Adipocyte (in vitro differentiated cells): Measurements from ENCODE around the gene UTP18.
A peak's percentile ranks its signal among the peaks of the same experiment; 100 is the strongest.
"Not testable (repeated sequence)": the region's sequence is repeated elsewhere in the genome, so short reads cannot be mapped to it uniquely, and the experiment has no call there.

Experiments used
- DNase-seq: peaks from one replicate; pipeline ENCODE4 v3.0.0-alpha.2; 2015; ENCODE audit warnings: low read depth
- H3K27me3 ChIP-seq: replicated peaks from 2 replicates; pipeline ENCODE4 v1.7.0; 2013; ENCODE audit warnings: mild to moderate bottlenecking, low read length, moderate library complexity; ENCODE audit not compliant: control insufficient read depth, insufficient read depth
- H3K36me3 ChIP-seq: 2 replicates; pipeline ENCODE4 v1.7.0; 2013; ENCODE audit warnings: low read length, mild to moderate bottlenecking, moderate library complexity; ENCODE audit not compliant: control insufficient read depth, insufficient read depth, severe bottlenecking
- H3K4me1 ChIP-seq: 2 replicates; pipeline ENCODE4 v1.7.0; 2013; ENCODE audit warnings: mild to moderate bottlenecking, low read length, moderate library complexity; ENCODE audit not compliant: control insufficient read depth, insufficient read depth
- H3K4me3 ChIP-seq: 2 replicates; pipeline ENCODE4 v1.7.0; 2013; ENCODE audit warnings: mild to moderate bottlenecking, low read length, moderate library complexity
- H3K9ac ChIP-seq: 2 replicates; pipeline ENCODE4 v1.7.0; 2013; ENCODE audit warnings: mild to moderate bottlenecking, low read length, moderate library complexity
- H3K9me3 ChIP-seq: 2 replicates; pipeline ENCODE4 v1.7.0; 2013; ENCODE audit warnings: mild to moderate bottlenecking, low read length, moderate library complexity; ENCODE audit not compliant: control insufficient read depth

The UTP18 gene

DNA sequence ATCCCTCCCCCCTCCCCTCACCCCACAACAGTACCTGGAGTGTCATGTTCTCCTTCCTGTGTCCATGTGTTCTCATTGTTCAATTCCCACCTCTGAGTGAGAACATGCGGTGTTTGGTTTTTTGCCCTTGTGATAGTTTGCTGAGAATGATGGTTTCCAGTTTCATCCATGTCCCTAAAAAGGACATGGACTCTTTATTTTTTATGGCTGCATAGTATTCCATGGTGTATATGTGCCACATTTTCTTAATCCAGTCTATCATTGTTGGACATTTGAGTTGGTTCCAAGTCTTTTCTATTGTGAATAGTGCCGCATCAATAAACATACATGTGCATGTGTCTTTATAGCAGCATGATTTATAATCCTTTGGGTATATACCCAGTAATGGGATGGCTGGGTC lies 34.0 kb downstream of the UTP18 start:
- not testable (repeated sequence) for H3K4me1 ChIP-seq, DNase-seq, H3K4me3 ChIP-seq, H3K9ac ChIP-seq, H3K9me3 ChIP-seq, H3K27me3 ChIP-seq
- peaks cover 46% of the 10 kb centered on the region for H3K36me3 ChIP-seq

DNA sequence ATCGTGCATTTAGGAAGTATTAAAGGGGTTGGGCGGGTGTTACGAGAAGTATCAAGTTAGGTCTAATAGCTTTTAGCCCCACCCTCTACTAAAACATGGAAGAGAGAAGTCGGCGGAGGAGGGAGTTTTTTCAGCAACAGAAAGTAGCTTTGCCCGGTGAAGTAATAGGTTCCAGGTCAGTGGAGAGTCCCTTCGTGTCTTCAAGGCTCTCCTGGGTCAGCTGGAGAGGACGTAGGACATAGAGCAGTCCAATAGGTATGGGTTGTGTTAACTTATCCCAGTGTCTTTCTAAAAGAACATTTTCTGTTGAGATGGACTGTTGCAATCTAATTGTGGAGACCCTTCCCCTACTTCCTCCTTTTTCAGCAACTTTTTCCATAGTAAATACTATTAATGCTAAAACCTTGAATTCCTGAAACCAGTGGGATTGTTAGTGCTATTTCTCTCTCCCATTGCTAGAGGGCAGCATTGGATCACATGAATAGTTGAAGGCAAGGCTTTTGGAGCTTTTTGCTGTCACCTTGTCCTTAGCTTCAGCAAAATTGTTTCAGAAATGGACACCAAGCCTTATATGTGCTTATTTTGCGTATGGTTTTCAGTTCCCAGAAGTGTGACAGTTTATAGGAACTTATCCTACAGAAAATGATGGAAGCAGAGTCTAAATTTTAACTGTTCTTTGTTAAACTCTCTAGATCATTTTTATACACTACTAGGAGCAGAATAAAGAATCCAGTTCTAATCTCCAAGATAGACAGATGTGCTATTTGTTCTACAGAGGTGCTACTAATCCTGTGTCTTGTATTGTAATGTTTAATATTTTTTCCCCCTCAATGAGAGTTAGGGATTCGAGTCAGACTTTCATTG lies 38.4 kb downstream of the UTP18 start:
- H3K4me1 ChIP-seq = no peaks in the 10 kb centered on the region
- H3K9ac ChIP-seq = no peak overlapping the region
- DNase-seq = peak; percentile 79
- H3K27me3 ChIP-seq = no peaks in the 10 kb centered on the region
- H3K9me3 ChIP-seq = no peaks in the 10 kb centered on the region
- peaks cover 31% of the 10 kb centered on the region for H3K36me3 ChIP-seq
- H3K4me3 ChIP-seq = no peak overlapping the region

DNA sequence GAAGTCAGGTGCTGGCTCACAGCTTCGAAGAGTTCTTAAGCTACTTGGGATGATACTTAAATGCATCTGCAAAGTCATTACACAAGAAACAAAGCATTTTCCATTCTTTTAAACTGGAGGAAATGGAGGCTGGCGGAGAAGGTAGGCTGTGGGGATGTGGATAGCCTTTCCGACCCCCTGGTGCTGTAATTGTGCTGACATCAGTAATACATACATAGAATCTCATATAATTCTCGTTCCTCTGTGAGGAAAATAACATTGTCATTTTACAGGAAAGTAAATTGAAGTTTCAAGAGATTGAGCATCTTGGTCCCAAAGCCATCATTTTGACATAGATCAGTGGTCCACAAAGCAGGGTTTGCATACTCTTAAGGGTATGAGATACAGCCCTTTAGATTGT lies 39.5 kb downstream of the UTP18 start:
- H3K9me3 ChIP-seq = no peaks in the 10 kb centered on the region
- peaks cover 26% of the 10 kb centered on the region for H3K36me3 ChIP-seq
- no peak overlapping the region for H3K9ac ChIP-seq
- no peak overlapping the region for H3K4me3 ChIP-seq
- H3K4me1 ChIP-seq = no peaks in the 10 kb centered on the region
- no peak for DNase-seq
- no peaks in the 10 kb centered on the region for H3K27me3 ChIP-seq

DNA sequence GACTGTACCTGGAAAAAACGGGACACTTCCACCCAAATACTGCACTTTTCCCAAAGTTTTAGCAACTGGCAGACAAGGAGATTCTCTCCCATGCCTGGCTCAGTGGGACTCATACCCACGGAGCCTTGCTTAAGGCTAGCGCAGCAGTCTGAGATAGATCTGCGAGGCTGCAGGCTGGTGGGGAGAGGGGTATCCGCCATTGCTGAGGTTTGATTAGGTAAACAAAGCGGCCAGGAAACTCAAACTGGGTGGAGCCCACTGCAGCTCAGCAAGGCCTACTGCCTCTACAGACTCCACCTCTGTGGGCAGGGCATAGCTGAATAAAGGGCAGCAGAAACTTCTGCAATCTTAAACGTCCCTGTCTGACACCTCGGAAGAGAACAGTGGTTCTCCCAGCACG lies 44.8 kb downstream of the UTP18 start:
- Histone ChIP-seq H3K36me3 (peaks cover under 1% of the 10 kb centered on the region), H3K9me3 (no peaks in the 10 kb centered on the region), H3K27me3 (no peaks in the 10 kb centered on the region), H3K9ac (no peak overlapping the region), H3K4me3 (no peak overlapping the region), H3K4me1 (no peaks in the 10 kb centered on the region)
- no peak for DNase-seq

DNA sequence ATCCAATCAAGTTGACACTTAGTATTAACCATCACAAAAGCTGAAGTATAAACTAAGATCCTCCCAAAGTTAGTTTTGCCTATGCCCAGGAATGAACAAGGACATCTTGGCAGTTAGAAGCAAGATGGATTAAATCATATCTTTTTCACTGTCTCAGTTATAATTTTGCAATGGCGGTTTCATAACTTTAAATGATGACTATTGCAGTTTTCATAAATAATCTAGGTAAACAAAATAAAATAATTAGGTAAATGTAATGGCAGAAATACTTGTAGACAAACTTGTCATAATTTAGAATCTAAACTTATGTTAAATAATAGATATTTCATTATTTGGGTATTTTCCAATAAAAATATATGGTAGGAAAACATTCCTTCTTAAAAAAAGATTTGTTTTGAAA lies 51.7 kb downstream of the UTP18 start:
- H3K9ac ChIP-seq, DNase-seq, H3K4me1 ChIP-seq, H3K27me3 ChIP-seq, H3K9me3 ChIP-seq, H3K4me3 ChIP-seq, H3K36me3 ChIP-seq: not testable (repeated sequence)

DNA sequence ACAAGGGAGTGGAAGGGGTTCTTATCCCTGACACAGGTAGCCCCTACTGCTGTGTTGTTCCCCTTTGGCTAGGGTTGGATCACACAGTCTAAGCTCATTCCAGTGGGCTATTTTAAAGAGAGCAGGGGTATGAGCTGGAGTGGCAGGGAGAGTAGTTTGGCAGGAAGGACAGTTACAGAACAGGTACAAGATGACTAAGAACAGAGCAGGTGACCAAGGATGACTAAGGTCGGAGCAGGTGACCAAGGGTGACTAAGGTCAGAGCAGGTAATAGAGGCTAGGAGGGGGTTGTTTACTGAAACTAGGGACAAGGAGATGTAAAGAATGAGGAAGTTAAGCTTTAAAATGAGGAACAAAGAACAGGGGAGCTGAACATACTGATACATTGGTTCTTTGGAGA lies 58.8 kb downstream of the UTP18 start:
- H3K36me3 ChIP-seq = no peaks in the 10 kb centered on the region
- H3K4me3 ChIP-seq = no peak overlapping the region
- no peak overlapping the region for H3K9ac ChIP-seq
- peaks cover 10% of the 10 kb centered on the region for H3K9me3 ChIP-seq
- DNase-seq = no peak
- no peaks in the 10 kb centered on the region for H3K4me1 ChIP-seq
- peaks cover 4% of the 10 kb centered on the region for H3K27me3 ChIP-seq

DNA sequence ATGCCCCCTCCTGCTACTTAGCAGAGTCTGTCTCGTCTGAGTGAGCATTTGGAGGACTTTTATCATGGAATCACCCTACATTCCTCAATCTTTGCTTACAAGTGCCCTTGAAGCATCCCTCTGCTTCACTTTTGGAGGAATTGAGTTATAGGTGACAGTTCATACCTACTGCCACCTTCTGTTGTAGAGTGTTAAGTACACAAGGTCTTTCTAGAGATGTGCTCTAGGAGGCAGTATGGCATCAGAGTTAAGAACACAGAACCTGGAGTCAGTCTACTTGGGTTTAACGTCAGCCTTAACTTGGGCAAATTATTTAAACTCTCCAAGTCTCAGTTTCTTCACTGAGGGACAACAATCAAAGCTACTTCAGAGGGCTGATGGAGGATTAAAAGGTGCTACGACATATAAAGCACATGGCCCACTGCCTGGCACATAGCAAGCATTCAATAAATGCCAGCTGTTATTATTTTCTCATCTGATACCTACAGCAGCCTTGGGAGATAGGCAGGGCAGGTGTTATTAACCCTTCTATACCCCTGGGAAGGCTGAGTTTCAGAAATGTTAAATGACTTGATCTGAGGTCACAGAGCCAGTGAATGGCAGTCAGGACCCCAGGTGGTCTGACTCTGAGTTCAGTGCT lies 62.2 kb downstream of the UTP18 start:
- no peaks in the 10 kb centered on the region for H3K36me3 ChIP-seq
- no peaks in the 10 kb centered on the region for H3K4me1 ChIP-seq
- peaks cover 4% of the 10 kb centered on the region for H3K9me3 ChIP-seq
- no peak for DNase-seq
- H3K27me3 ChIP-seq = peaks cover 4% of the 10 kb centered on the region
- H3K9ac ChIP-seq = no peak overlapping the region
- H3K4me3 ChIP-seq = no peak overlapping the region

DNA sequence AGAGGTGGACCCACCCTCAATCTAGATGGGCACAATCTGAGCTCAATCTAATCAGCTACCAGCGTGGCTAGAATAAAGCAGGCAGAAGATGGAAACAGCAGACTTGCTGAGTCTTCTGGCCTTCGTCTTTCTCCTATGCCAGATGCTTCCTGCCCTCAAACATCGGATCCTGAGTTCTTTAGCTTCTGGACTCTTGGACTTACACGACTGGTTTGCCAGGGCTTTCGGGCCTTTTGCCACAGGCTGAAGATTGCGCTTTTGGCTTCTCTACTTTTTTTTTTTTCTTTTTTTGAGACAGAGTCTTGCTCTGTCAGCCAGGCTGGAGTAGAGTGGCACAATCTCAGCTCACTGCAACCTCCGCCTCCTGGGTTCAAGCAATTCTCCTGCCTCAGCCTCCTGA lies 65.1 kb downstream of the UTP18 start:
- H3K9me3 ChIP-seq = no peaks in the 10 kb centered on the region
- H3K4me1 ChIP-seq = no peaks in the 10 kb centered on the region
- no peak for DNase-seq
- H3K4me3 ChIP-seq = no peak overlapping the region
- no peak overlapping the region for H3K9ac ChIP-seq
- H3K27me3 ChIP-seq = peaks cover 4% of the 10 kb centered on the region
- no peaks in the 10 kb centered on the region for H3K36me3 ChIP-seq

DNA sequence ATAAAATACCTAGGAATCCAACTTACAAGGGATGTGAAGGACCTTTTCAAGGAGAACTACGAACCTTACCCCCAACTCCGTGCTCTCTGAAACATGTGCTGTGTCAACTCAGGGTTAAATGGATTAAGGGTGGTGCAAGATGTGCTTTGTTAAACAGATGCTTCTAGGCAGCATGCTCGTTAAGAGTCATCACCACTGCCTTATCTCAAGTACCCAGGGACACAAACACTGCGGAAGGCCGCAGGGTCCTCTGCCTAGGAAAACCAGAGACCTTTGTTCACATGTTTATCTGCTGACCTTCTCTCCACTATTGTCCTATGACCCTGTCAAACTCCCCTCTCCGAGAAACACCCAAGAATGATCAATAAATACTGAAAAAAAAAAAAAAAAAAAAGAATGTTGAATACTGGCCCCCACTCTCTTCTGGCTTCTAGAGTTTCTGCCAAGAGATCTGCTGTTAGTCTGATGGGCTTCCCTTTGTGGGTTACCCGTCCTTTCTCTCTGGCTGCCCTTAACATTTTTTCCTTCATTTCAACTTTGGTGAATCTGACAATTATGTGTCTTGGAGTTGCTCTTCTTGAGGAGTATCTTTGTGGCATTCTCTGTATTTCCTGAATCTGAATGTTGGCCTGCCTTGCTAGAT lies 70.6 kb downstream of the UTP18 start:
- not testable (repeated sequence) for DNase-seq, H3K9ac ChIP-seq, H3K4me1 ChIP-seq, H3K36me3 ChIP-seq, H3K27me3 ChIP-seq, H3K4me3 ChIP-seq, H3K9me3 ChIP-seq

DNA sequence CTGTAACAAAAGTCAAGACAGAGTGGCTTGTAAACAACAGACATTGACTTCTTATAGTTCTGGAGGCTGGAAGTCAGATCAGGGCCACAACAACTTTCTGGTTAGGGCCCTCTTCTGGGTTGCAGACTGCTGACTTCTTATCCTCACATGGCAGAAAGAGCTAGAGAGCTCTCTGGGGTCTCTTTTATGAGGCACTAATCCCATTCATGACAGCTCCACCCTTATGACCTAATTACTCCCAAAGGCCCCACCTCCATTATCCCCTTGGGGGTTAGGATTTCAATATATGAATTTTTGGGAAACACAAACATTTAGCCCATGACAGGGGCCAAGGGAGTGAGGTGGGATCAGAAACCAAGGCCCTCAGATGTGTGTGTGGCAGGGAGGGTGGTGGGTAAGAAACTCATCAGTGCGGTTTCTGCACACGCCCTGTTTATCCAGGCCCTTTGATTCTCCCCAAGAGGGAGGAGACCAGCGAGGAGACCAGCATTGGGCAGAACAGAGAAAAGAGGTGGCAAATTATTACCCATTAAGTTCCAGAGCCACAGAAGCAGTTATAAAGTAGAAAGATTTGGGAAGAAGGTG lies 74.8 kb downstream of the UTP18 start:
- Histone ChIP-seq H3K9me3 (no peaks in the 10 kb centered on the region), H3K27me3 (peaks cover 11% of the 10 kb centered on the region), H3K9ac (no peak overlapping the region), H3K4me1 (no peaks in the 10 kb centered on the region), H3K36me3 (no peaks in the 10 kb centered on the region), H3K4me3 (no peak overlapping the region)
- DNase-seq = no peak
